ENCODE data around the gene HEXA.
"Not testable (repeated sequence)": the region's sequence is repeated elsewhere in the genome, so short reads cannot be mapped to it uniquely, and the experiment has no call there.

The HEXA gene

GRCh38 chr15:72375846-72376581 lies at the start of gene HEXA:
TSS of gene HEXA (minus strand) at chr15:72376014. CDS start at chr15:72375972, 42 bp downstream.
- peak; percentile 98 to 99 for DNase-seq

- no peak for DNase-seq
Measured at GRCh38 chr15:72423256-72423655, 47.4 kb upstream of the HEXA start.

- DNase-seq = no peak
Measured at GRCh38 chr15:72421484-72421883, 45.7 kb upstream of the HEXA start.

- no peak for DNase-seq
Measured at GRCh38 chr15:72420576-72420975, 44.8 kb upstream of the HEXA start.

- DNase-seq = not testable (repeated sequence)
Measured at GRCh38 chr15:72419768-72420167, 44.0 kb upstream of the HEXA start.

- DNase-seq = no peak
Measured at GRCh38 chr15:72415304-72415703, 39.5 kb upstream of the HEXA start.

GRCh38 chr15:72413337-72413736 lies 37.5 kb upstream of the HEXA start:
- DNase-seq = not testable (repeated sequence)

GRCh38 chr15:72411544-72411943 lies 35.7 kb upstream of the HEXA start:
- DNase-seq = no peak

- no peak for DNase-seq
Measured at GRCh38 chr15:72411111-72411510, 35.3 kb upstream of the HEXA start.

- no peak for DNase-seq
Measured at GRCh38 chr15:72406936-72407335, 31.1 kb upstream of the HEXA start.

- DNase-seq = no peak
Measured at GRCh38 chr15:72404841-72405240, 29.0 kb upstream of the HEXA start.

- no peak for DNase-seq
Measured at GRCh38 chr15:72404356-72404755, 28.5 kb upstream of the HEXA start.

- no peak for DNase-seq
Measured at GRCh38 chr15:72402726-72403125, 26.9 kb upstream of the HEXA start.

GRCh38 chr15:72398648-72399047 lies 22.8 kb upstream of the HEXA start:
- no peak for DNase-seq

GRCh38 chr15:72397796-72398588 lies 22.2 kb upstream of the HEXA start, which contains the start of gene TMEM202:
TSS of gene TMEM202 (plus strand) at chr15:72398305. CDS start at chr15:72398327, 22 bp downstream.
- no peak for DNase-seq

GRCh38 chr15:72396331-72396730 lies 20.5 kb upstream of the HEXA start:
- DNase-seq = not testable (repeated sequence)

GRCh38 chr15:72389231-72389630 lies 13.4 kb upstream of the HEXA start:
- no peak for DNase-seq

GRCh38 chr15:72387741-72388140 lies 11.9 kb upstream of the HEXA start:
- DNase-seq = no peak

GRCh38 chr15:72382146-72382545 lies 6.3 kb upstream of the HEXA start:
- no peak for DNase-seq

GRCh38 chr15:72380743-72381142 lies 4.9 kb upstream of the HEXA start:
- no peak for DNase-seq

- no peak for DNase-seq
Measured at GRCh38 chr15:72379856-72380430, 4.1 kb upstream of the HEXA start.

- not testable (repeated sequence) for DNase-seq
Measured at GRCh38 chr15:72379106-72379505, 3.3 kb upstream of the HEXA start.

GRCh38 chr15:72377331-72377730 lies 1.5 kb upstream of the HEXA start:
- DNase-seq = no peak

- no peak for DNase-seq
Measured at GRCh38 chr15:72375501-72375845, 341 bp downstream of the HEXA start.
